Inflammatory macrophage treated with lipopolysaccharide for 4 hours (primary cell): ENCODE results near the gene GPR141.
A peak's percentile ranks its signal among the peaks of the same experiment; 100 is the strongest.

Experiments used
- DNase-seq: peaks from one replicate; pipeline ENCODE4 v3.0.0-alpha.2; 2020

The GPR141 gene, protein sequence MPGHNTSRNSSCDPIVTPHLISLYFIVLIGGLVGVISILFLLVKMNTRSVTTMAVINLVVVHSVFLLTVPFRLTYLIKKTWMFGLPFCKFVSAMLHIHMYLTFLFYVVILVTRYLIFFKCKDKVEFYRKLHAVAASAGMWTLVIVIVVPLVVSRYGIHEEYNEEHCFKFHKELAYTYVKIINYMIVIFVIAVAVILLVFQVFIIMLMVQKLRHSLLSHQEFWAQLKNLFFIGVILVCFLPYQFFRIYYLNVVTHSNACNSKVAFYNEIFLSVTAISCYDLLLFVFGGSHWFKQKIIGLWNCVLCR

DNA sequence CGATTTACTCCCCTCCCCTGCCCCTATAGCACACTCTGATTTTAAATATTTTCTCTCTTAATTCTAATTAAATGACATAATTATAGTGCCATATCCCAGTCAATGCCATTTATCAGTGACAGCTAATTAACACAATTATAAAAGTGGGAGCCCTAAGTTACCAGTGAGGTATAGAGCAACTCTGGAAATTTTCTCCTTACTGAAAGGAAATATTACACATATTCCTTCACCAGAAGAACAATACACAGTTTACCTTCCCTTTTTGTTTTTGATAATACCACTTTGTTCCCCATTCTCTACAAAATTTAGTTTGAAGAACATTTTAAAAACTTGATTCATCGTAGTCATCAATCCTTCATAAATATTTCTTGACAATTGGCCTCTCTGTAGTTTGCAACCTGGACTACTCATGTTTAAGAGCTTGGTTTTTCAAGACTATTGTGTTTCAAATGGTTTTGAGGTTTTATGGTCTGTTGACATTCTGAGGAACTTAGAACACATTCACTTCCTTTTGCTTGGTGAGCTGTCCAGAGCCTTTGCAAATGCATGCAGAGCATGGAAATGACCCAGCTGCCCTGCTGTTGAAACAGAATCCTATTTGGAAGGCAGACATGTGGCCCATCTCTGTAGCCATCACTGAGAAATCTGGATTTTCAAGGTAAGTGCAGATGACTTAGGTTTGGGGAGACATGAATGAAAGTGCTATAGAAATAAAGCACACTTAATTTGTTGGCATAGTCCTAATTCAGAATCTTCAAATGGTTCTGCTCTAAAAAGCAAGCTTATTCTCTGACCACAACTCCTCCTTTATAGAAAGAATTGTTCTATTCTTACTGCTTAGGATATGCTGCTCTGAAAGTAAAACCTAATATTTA is at the start of gene GPR141:
GPR141 (plus strand) TSS at position 521 of the 875 bp plus-strand sequence. CDS start 56,628 bp downstream, outside the sequence.
- DNase-seq: peak; percentile 95

GRCh38 chr7:37635346-37635745 is 48.2 kb upstream of the GPR141 start:
- peak; percentile 89 for DNase-seq

- no peak for DNase-seq
These were observed 41.5 kb upstream of the GPR141 start for GRCh38 chr7:37642028-37642540.

DNA sequence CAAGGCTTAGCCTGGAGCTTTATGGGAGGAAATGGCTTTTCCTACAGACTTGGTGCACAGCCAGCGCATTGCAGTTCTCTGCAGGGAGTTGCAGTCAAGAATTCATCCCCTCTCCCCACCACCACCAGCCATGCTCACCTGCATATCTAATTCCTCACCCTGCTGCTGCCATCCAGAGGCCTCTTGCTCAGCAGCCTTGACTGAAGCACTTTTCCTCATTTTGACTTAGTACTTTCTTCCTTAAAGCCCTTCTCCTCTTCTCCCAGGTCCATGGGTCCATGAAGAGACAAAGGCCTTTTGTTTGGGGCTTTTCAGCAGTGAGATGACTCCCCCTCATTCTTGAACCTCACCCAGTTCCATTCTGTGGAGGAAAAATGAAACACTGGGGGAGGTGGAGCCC is 39.7 kb upstream of the GPR141 start:
- no peak for DNase-seq

DNA sequence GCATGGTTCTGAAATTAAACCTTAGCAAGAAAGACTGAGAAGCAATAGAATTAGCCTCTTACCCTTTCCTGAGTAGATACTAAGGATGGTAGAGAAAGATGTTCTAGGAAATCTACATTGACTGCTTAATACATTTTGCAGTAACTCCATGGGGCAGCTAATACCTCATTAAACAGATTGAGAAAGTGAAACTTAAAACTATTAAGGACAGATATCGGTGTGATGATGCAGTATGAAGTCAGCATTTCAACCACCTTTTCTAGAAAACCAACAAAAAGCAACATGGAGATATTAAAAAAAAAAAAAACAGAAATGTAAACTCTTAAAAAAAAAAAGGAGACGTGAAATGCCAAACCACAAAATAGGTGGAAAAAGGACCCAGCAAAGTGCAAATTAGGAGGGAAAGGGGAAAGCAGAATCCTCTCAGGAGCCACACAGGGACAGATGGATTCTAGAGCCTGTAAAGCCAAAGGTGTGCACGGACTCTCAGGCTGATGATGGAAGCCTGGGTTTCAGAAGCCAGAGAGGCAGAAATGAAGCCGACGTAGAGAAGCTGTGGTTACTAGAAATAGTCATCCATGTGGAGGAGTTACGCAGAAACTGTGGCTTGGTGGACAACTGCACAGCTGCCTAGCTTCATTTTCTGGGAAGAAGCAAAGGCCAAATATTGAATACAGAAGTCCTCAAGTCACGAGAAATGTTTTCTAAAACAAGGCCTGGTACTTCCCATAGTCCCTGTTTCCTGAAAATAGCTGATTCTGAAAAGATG is 38.1 kb upstream of the GPR141 start:
- DNase-seq: peak; percentile 65

- DNase-seq: peak; percentile 40
These were observed 26.5 kb upstream of the GPR141 start for GRCh38 chr7:37656913-37657530.

GRCh38 chr7:37657816-37658215 is 25.8 kb upstream of the GPR141 start:
- no peak for DNase-seq

DNA sequence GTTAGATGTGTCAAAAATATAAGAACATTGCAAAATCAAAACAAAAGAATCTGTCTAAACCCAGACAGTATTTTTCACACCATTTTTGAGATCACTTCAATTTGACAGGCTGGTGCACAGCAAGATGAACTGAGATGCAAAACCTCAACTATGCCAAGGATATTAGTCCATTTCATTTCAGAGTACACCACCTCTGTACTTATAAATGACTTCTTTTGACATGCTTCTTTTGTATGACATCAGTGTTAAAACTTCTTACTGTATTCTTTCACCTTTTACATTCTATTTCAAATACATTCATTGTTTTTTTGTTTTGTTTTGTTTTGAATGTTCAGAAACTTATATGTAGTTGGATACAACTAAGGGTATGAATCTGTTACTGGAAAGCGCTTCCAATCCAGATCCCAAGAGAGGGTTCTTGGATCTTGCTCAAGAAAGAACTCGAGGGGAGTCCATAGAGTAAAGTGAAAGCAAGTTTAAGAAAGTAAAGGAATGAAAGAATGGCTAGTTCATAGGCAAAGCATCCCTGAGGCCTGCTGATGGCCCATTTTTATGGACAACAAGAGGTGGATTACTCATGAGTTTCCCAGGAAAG is 23.5 kb upstream of the GPR141 start:
- no peak for DNase-seq

DNA sequence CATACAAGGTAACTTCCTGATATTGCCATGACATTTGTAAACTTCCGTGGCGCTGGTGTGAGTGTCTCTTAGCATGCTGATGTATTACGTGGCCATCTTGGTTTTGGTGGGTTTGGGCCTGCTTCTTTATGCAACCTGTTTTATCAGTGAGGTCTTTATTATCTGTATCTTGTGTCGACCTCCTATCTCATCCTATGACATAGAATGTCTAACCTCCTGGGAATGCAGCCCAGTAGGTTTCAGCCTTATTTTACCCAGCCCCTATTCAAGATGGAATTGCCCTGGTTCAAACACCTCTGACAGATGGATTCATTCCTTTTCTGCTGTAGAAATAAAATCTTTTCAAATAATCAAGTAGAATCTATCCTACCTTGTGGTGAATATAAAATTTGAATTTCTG is 23.0 kb upstream of the GPR141 start:
- DNase-seq: no peak

GRCh38 chr7:37663693-37664092 is 19.9 kb upstream of the GPR141 start:
- peak; percentile 89 for DNase-seq

- no peak for DNase-seq
These were observed 18.1 kb upstream of the GPR141 start for GRCh38 chr7:37665352-37666022.

GRCh38 chr7:37666026-37666799 is 17.4 kb upstream of the GPR141 start:
- DNase-seq: peak; percentile 88

DNA sequence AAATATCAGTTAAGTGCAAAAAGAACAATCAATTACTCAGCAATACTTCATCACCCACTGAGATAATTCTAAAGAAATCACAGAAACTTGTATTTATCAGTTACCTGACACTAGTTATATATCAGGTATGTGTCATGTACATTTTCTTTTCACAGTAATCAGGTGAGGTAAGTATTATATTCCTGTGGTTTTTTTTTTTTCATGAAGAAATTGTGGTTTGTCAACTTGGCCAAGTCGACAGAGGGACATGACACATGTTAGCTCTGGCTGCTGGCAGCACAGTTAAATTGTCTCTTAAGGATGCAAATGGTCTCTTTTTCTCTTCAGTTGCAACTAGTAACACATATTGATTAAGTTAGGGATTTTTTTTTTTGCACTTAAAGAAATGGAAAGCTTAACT is 13.7 kb upstream of the GPR141 start:
- no peak for DNase-seq

- DNase-seq: peak; percentile 73
These were observed 13.1 kb upstream of the GPR141 start for GRCh38 chr7:37670436-37670835.

GRCh38 chr7:37671876-37672275 is 11.7 kb upstream of the GPR141 start:
- peak; percentile 44 for DNase-seq

GRCh38 chr7:37672926-37673325 is 10.6 kb upstream of the GPR141 start:
- DNase-seq: no peak

DNA sequence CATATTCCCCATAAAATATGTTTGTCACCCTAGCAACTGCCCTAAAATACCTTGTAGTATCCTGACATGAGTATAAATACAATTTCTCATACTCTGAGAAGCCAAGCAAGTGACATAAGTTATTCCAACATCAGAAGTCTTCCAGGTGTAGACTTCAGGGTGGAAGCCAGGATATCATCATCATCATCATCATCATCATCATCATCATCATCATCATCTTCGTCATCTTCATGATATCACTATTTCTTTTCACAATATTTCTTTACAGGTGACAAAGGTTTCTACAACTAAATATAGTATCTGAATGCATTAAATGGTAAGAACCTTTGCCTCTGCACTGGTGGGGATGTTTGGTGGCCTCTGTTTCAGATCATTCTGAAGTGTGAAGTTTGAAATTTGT is 10.0 kb upstream of the GPR141 start:
- DNase-seq: no peak

DNA sequence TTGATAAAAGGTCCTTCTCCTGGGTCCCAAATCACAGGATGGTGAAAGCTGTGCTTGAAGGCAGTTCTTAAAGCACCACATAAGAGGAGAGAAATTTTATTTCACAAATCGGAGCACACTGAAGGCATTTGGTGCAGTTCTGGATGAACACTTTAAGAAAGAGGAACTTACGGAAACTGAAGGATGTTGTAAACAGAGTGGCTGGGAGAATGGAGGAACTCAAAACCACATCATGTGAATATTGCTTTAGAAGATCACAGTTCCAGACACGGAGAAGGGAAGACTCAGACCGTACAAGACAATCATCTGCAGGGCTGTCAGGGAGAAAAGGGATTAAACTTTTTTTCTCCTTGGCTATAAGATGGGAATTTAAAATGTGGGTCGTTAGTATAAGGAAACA is 9.0 kb upstream of the GPR141 start:
- DNase-seq: peak; percentile 90

GRCh38 chr7:37675749-37676148 is 7.8 kb upstream of the GPR141 start:
- DNase-seq: peak; percentile 79

- peak; percentile 40 for DNase-seq
These were observed 1.4 kb downstream of the GPR141 start for GRCh38 chr7:37684927-37685326.
